Measurements from ENCODE around the gene NPW. TPM values are rescaled to one million over a fixed set of nuclear protein-coding genes. Genes with fewer than 3 reads are reported as not detected.

NPW gene
- total and polyA plus RNA-seq, 7 donors, result 0.14 to 0.66 (median 0.43) TPM; not detected in 4

GRCh38 chr16:2022723-2023091, 3.1 kb downstream of the NPW start:
- Histone ChIP-seq H3K27me3 (ENCODE audit: insufficient read depth in 3 of 3, low read length in 2 of 3) (peaks cover 0 to 27% (median 18%) of the 10 kb centered on the region in 3 donors), H3K27ac (no peak overlapping the region), H3K36me3 (ENCODE audit: insufficient read depth in 1 of 2, low read depth in 1 of 2) (no peaks in the 10 kb centered on the region), H3K4me1 (peaks cover 19% of the 10 kb centered on the region), H3K9me3 (no peaks in the 10 kb centered on the region), H3K4me3 (peak overlapping the region; percentile 46)
- intact Hi-C loops (cut with DNase I), result loop anchor here (2.0 to 5.0 kb wide), 2 partner anchors 118 to 130 kb away; no protein-coding TSS in a partner anchor
- peak; percentile 4 to 11 (median 8) for ATAC-seq
- no peak for DNase-seq
- no peak for TF ChIP-seq CTCF (IDR thresholded peaks at IDR 0.05)
- WGBS, 3 donors, result 1 to 3% (median 2%) methylated on average over 13 to 14 of the region's 14 CpGs

- H3K27ac ChIP-seq, result peak overlapping the region; percentile 52
- peaks cover 0 to 27% (median 16%) of the 10 kb centered on the region in 3 donors for H3K27me3 ChIP-seq (ENCODE audit: insufficient read depth in 3 of 3, low read length in 2 of 3)
- peak; percentile 93 to 96 for DNase-seq
- H3K4me1 ChIP-seq, result peaks cover 24% of the 10 kb centered on the region
- TF ChIP-seq CTCF (IDR thresholded peaks at IDR 0.05), result peak; percentile 96
- peak; percentile 88 to 94 (median 92) for ATAC-seq
- no peaks in the 10 kb centered on the region for H3K9me3 ChIP-seq
- intact Hi-C loops (cut with DNase I), result loop anchor here (2.0 to 5.0 kb wide), 2 partner anchors 117 to 129 kb away; no protein-coding TSS in a partner anchor
- no peaks in the 10 kb centered on the region for H3K36me3 ChIP-seq (ENCODE audit: insufficient read depth in 1 of 2, low read depth in 1 of 2)
- H3K4me3 ChIP-seq, result peak overlapping the region; percentile 46
- WGBS, 3 donors, result 13 to 18% (median 14%) methylated on average over 46 to 53 of the region's 53 CpGs
Observed at GRCh38 chr16:2023092-2024031, 3.8 kb downstream of the NPW start.

DNA sequence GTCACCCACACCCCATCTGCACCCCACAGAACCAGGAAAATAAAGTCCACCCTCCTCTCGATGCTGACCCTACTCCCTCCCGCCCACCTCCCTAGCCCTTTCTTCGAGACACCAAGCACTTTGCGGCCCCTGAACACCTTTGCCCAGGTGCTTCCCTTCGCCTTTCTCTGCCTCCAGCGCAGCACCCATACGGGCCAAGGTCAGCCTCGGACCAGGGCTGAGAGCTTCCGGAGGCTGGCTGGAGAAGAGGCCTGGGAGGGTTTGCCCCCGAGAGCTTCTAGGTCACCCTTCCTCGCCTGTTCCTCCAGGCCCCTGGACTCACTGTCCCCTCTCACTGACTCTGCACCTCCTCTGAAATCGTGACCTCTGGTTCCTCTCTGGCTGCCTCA, 4.4 kb downstream of the NPW start:
- intact Hi-C loops (cut with DNase I), result loop anchor here in 1 of 2 donors (5.0 kb wide), 1 partner anchor 128 kb away; no protein-coding TSS in a partner anchor
- no peaks in the 10 kb centered on the region for H3K9me3 ChIP-seq
- no peaks in the 10 kb centered on the region for H3K36me3 ChIP-seq (ENCODE audit: insufficient read depth in 1 of 2, low read depth in 1 of 2)
- peaks cover 24% of the 10 kb centered on the region for H3K4me1 ChIP-seq
- H3K27ac ChIP-seq, result peak overlapping the region; percentile 52
- no peak for ATAC-seq
- DNase-seq, result no peak
- peak overlapping the region; percentile 46 for H3K4me3 ChIP-seq
- no peak for TF ChIP-seq CTCF (IDR thresholded peaks at IDR 0.05)
- H3K27me3 ChIP-seq (ENCODE audit: insufficient read depth in 3 of 3, low read length in 2 of 3), result peaks cover 0 to 27% (median 16%) of the 10 kb centered on the region in 3 donors
- 82 to 85% (median 83%) methylated on average over 11 to 12 of the region's 12 CpGs for WGBS, 3 donors

DNA sequence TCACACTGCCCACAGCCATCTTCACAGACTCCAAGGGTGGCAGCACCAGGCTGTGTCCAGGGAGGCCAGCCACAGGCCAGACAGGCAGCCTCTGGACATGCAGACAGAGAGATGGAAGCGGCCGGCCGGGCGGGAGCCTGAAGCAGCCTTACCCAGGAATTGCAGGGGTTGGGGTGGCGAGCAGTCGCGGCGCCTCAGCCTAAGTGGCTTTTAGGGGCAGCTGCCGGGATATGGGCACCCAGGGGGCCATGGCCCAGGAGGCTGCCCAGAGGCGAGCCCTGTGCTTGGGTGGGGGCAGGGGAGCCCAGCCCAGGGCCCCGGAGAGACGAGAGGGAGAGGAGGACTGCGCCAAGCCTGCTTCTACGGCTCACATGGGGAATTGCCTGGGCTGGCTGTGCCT, 5.7 kb downstream of the NPW start:
- H3K4me3 ChIP-seq, result no peak overlapping the region
- H3K27me3 ChIP-seq (ENCODE audit: insufficient read depth in 3 of 3, low read length in 2 of 3), result peaks cover 0 to 15% (median 6%) of the 10 kb centered on the region in 3 donors
- H3K4me1 ChIP-seq, result peaks cover 24% of the 10 kb centered on the region
- H3K9me3 ChIP-seq, result no peaks in the 10 kb centered on the region
- peaks cover 0 to 5% of the 10 kb centered on the region in 2 donors for H3K36me3 ChIP-seq (ENCODE audit: insufficient read depth in 1 of 2, low read depth in 1 of 2)
- intact Hi-C loops (cut with DNase I), result no loop called here
- 88 to 95% (median 93%) methylated on average over 11 to 14 of the region's 14 CpGs for WGBS, 3 donors
- H3K27ac ChIP-seq, result no peak overlapping the region
- no peak for ATAC-seq
- DNase-seq, result no peak
- TF ChIP-seq CTCF (IDR thresholded peaks at IDR 0.05), result no peak
